Fibroblast of the aortic adventitia (primary cell): ENCODE results near the gene LRRC74B. TPM values are rescaled to one million over a fixed set of nuclear protein-coding genes. Genes with fewer than 3 reads are reported as not detected.

Experiments used
- DNase-seq: peaks from one replicate; pipeline ENCODE4 v3.0.0-alpha.2; 2010; ENCODE audit warnings: low read depth
- H3K4me3 ChIP-seq: 2 replicates; pipeline ENCODE4 v1.5.1; 2011; ENCODE audit warnings: low read depth, mild to moderate bottlenecking, control low read depth, low read length, moderate library complexity
- total RNA-seq: library from RNA; depleted of rRNA; stranded (reverse); fragments of >200 nt; gene quantifications from 2 replicates; pipeline ENCODE4 v1.2.3, GENCODE V29; 2012; ENCODE audit warnings: low replicate concordance
- TF ChIP-seq, protein P1 (sequence below): IDR thresholded peaks from 2 replicates; pipeline ENCODE4 v1.5.1; 2011; ENCODE audit warnings: mild to moderate bottlenecking, low read length, control low read depth, inconsistent platforms; ENCODE audit not compliant: insufficient read depth

Gene LRRC74B
- total RNA-seq, 1 donor = not detected

- no peak for DNase-seq
- H3K4me3 ChIP-seq = no peak overlapping the region
- TF ChIP-seq, protein P1, sequence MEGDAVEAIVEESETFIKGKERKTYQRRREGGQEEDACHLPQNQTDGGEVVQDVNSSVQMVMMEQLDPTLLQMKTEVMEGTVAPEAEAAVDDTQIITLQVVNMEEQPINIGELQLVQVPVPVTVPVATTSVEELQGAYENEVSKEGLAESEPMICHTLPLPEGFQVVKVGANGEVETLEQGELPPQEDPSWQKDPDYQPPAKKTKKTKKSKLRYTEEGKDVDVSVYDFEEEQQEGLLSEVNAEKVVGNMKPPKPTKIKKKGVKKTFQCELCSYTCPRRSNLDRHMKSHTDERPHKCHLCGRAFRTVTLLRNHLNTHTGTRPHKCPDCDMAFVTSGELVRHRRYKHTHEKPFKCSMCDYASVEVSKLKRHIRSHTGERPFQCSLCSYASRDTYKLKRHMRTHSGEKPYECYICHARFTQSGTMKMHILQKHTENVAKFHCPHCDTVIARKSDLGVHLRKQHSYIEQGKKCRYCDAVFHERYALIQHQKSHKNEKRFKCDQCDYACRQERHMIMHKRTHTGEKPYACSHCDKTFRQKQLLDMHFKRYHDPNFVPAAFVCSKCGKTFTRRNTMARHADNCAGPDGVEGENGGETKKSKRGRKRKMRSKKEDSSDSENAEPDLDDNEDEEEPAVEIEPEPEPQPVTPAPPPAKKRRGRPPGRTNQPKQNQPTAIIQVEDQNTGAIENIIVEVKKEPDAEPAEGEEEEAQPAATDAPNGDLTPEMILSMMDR = no peak
These were observed 19.4 kb downstream of the LRRC74B start for GRCh38 chr22:21064917-21065864.

DNA sequence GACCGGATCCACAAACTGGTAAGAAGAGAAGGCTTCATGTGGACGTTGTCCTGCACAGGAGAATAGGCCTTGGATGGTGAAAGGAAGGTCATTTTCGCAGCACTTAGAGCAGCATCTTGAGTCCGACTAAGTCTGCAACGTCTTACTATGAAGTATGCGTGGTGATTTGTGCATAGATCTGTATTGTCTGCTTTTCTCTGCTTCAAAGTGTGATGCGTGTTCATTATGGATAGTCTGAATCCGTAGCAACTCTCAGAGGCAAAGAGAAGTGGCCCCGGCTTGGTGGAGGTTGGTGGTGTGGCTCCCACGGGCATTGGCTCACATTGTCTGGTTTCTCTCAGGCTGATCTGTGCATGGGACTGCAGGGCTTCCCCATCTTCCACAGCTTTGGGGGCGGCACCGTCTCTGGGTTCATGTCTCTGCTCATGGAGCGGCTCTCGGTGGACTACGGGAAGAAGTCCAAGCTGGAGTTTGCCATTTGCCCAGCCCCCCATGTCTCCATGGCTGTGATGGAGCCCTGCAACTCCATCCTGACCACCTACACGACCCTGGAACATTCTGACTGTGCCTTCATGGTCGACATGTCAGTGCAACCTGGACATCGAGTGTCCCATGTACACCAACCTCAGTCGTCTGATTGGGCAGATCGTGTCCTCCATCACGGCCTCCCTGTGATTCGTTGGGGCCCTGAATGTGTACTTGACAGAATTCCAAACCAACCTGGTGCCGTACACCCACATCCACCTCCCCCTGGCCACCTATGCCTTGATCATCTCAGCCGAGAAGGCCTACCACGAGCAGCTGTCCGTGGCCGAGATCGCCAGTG lies 21.5 kb downstream of the LRRC74B start:
- DNase-seq = no peak
- TF ChIP-seq, protein P1 = no peak
- H3K4me3 ChIP-seq = no peak overlapping the region

- no peak overlapping the region for H3K4me3 ChIP-seq
- DNase-seq = no peak
- TF ChIP-seq, protein P1 = no peak
These were observed 22.3 kb downstream of the LRRC74B start for GRCh38 chr22:21067901-21068680.

DNA sequence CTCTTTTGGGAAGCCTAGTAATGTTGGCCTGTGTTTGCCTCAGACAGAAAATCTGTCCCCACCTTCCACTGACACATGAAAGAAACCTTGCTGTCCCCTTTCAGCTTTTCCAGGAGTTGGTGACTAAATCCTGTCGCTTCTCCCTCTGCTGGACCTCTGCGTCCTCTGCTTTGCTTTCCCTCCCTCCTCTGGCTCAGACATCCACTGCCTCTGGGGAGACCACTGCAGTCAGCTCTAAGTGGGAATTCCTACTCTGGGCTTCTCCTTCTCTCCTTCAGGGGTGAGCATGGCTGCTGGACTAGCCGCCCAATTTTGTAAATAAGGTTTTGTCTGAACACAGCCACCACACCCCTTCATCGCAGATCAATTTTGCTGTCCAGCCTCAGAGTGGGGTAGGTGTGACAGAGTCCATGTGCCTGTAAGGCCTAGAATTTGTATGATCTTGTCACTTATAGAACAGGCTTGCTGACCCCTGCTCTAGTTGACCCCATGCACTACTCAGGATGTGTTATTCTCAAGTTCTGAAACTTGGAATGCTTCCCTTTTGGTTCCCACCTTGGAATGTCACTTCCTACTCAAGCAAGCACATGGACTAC lies 23.0 kb downstream of the LRRC74B start:
- H3K4me3 ChIP-seq = no peak overlapping the region
- DNase-seq = no peak
- TF ChIP-seq, protein P1 = no peak

- TF ChIP-seq, protein P1 = no peak
- H3K4me3 ChIP-seq = no peak overlapping the region
- DNase-seq = no peak
These were observed 23.6 kb downstream of the LRRC74B start for GRCh38 chr22:21069375-21069774.
